HCT116 (cell line): ENCODE data around the gene HK1. TPM values are rescaled to one million over a fixed set of nuclear protein-coding genes. Genes with fewer than 3 reads are reported as not detected.

Experiments
- ATAC-seq: fragments of 200-7000 bp; cut with Tn5 transposase; 2 replicates; pipeline ENCODE4 v1.9.1; 2020; ENCODE audit warnings: mild to moderate bottlenecking, moderate library complexity
- BruUV-seq: library from RNA; stranded (reverse); fragments of 400-500 nt; replicated peaks from 2 replicates; lab custom pipeline; 2021; lab: Mats Ljungman, UMichigan
- CTCF ChIA-PET: fragments of 300-600 bp; sonication (Branson Sonifier 250); formaldehyde crosslinking; loops from one replicate; lab custom pipeline; 2021; ENCODE audit warnings: antibody characterized with exemption; lab: Charles Lee
- POLR2A ChIA-PET: fragments of 300-600, 350-600 bp; sonication (Branson Sonifier 250); formaldehyde crosslinking; loops from one replicate; lab custom pipeline; 2021; ENCODE audit warnings: antibody characterized with exemption; lab: Charles Lee
- RAD21 ChIA-PET, 2 experiments: fragments of 300-600 bp; sonication (Branson Sonifier 250); formaldehyde crosslinking; loops; one replicate each; lab custom pipeline; 2023; ENCODE audit warnings: low total read pairs in 2 of 2; ENCODE audit not compliant: uncharacterized antibody in 2 of 2, unreplicated experiment in 2 of 2, low non-redundant PET in 1 of 2; lab: Charles Lee
- DNase-seq: peaks from one replicate; pipeline ENCODE4 v3.0.0-alpha.2; 2010; ENCODE audit warnings: low read depth, low spot score
- H2AFZ ChIP-seq: fragments of 200-600 bp; shearing (Covaris generic), sonication (generic); 2 replicates; pipeline ENCODE4 v1.6.1; 2017; ENCODE audit warnings: low read depth, mixed run types, mixed read lengths, antibody characterized with exemption, low read length; ENCODE audit not compliant: poor library complexity, severe bottlenecking
- H3K27ac ChIP-seq: 2 replicates; pipeline ENCODE4 v1.5.1; 2012; ENCODE audit warnings: low read depth, low read length
- H3K27me3 ChIP-seq: fragments of 200-600 bp; sonication (generic); 2 replicates; pipeline ENCODE4 v1.6.1; 2016; ENCODE audit warnings: mixed run types, low read length, mixed read lengths; ENCODE audit not compliant: insufficient read depth
- H3K36me3 ChIP-seq, 2 experiments: fragments of 200-500 bp in 1 of 2; fragments of 200-600 bp in 1 of 2; sonication (Bioruptor generic) in 1 of 2; sonication (generic) in 1 of 2; 2 replicates each; pipeline versions ENCODE4 v1.5.1 to v1.6.1; 2014 to 2016; ENCODE audit warnings: low read length in 2 of 2, inconsistent platforms in 1 of 2, mixed read lengths in 1 of 2, mixed run types in 1 of 2; ENCODE audit not compliant: insufficient read depth in 2 of 2, control insufficient read depth in 1 of 2
- H3K4me1 ChIP-seq, 2 experiments: fragments of 200-600 bp in 1 of 2; sonication (generic) in 1 of 2; 2 replicates each; pipeline versions ENCODE4 v1.5.1 to v1.6.1; 2012 to 2017; ENCODE audit warnings: low read length in 2 of 2, inconsistent platforms in 1 of 2, mild to moderate bottlenecking in 1 of 2, mixed read lengths in 1 of 2, mixed run types in 1 of 2, moderate library complexity in 1 of 2; ENCODE audit not compliant: insufficient read depth in 2 of 2, control insufficient read depth in 1 of 2
- H3K4me2 ChIP-seq: fragments of 200-600 bp; sonication (generic); 2 replicates; pipeline ENCODE4 v1.6.1; 2017; ENCODE audit warnings: mixed run types, low read length, mixed read lengths
- H3K4me3 ChIP-seq, 2 experiments: fragments of 200-600 bp in 1 of 2; sonication (generic) in 1 of 2; replicated peaks in 1 of 2; 2 replicates each; pipeline ENCODE4 v1.5.1; 2011 to 2016; ENCODE audit warnings: low read length in 2 of 2, control low read depth in 1 of 2, low read depth in 1 of 2, mild to moderate bottlenecking in 1 of 2, mixed read lengths in 1 of 2, mixed run types in 1 of 2
- H3K79me2 ChIP-seq: fragments of 200-600 bp; sonication (generic); 2 replicates; pipeline ENCODE4 v1.6.1; 2017; ENCODE audit warnings: mild to moderate bottlenecking, mixed run types, low read length, moderate library complexity, mixed read lengths; ENCODE audit not compliant: insufficient read depth
- H3K9ac ChIP-seq: fragments of 200-600 bp; sonication (generic); 2 replicates; pipeline ENCODE4 v1.6.1; 2016; ENCODE audit warnings: low read length, mixed read lengths
- H3K9me2 ChIP-seq: fragments of 200-600 bp; sonication (generic), shearing (Covaris generic); 2 replicates; pipeline ENCODE4 v1.6.1; 2017; ENCODE audit warnings: mixed run types, mild to moderate bottlenecking, moderate library complexity; ENCODE audit not compliant: insufficient read depth
- H3K9me3 ChIP-seq, 2 experiments: fragments of 200-500 bp in 1 of 2; fragments of 200-600 bp in 1 of 2; sonication (Bioruptor generic) in 1 of 2; sonication (generic) in 1 of 2; 2 replicates each; pipeline ENCODE4 v1.6.1; 2014 to 2017; ENCODE audit warnings: low read length in 2 of 2, mixed read lengths in 2 of 2, inconsistent platforms in 1 of 2, low read depth in 1 of 2, mild to moderate bottlenecking in 1 of 2, mixed run types in 1 of 2, moderate library complexity in 1 of 2; ENCODE audit not compliant: control insufficient read depth in 1 of 2, insufficient read depth in 1 of 2
- H4K20me1 ChIP-seq: fragments of 200-600 bp; sonication (generic), shearing (Covaris generic); 2 replicates; pipeline ENCODE4 v1.6.1; 2017; ENCODE audit warnings: mixed run types, mild to moderate bottlenecking, moderate library complexity; ENCODE audit not compliant: insufficient read depth
- ATF3 ChIP-seq: IDR thresholded peaks from 2 replicates; pipeline ENCODE4 v1.6.1; 2012
- CBX3 ChIP-seq: IDR thresholded peaks from 2 replicates; pipeline ENCODE4 v1.6.1; 2012; ENCODE audit warnings: low read depth
- CTCF ChIP-seq, 3 experiments: fragments of 200-600 bp in 1 of 3; sonication (generic) in 1 of 3; IDR thresholded peaks in 2 of 3; conservative IDR thresholded peaks in 1 of 3; 2 replicates each; pipeline ENCODE4 v1.5.1; 2012 to 2017; ENCODE audit warnings: low read depth in 2 of 3, low read length in 2 of 3, antibody characterized with exemption in 1 of 3, borderline replicate concordance in 1 of 3, control low read depth in 1 of 3, mild to moderate bottlenecking in 1 of 3, mixed read lengths in 1 of 3, mixed run types in 1 of 3, moderate library complexity in 1 of 3; ENCODE audit not compliant: insufficient read depth in 1 of 3
- ELF1 ChIP-seq: IDR thresholded peaks from 2 replicates; pipeline ENCODE4 v1.6.1; 2012; ENCODE audit warnings: low read depth, borderline replicate concordance
- FOSL1 ChIP-seq: IDR thresholded peaks from 2 replicates; pipeline ENCODE4 v1.6.1; 2012; ENCODE audit warnings: low read depth
- MAX ChIP-seq: IDR thresholded peaks from 2 replicates; pipeline ENCODE4 v1.6.1; 2012
- POLR2AphosphoS5 ChIP-seq: IDR thresholded peaks from 2 replicates; pipeline ENCODE4 v1.6.1; 2011; ENCODE audit warnings: mild to moderate bottlenecking, low read depth, low read length, moderate library complexity
- RAD21 ChIP-seq: IDR thresholded peaks from 2 replicates; pipeline ENCODE4 v1.6.1; 2012; ENCODE audit warnings: low read depth, mild to moderate bottlenecking
- SP1 ChIP-seq: IDR thresholded peaks from 2 replicates; pipeline ENCODE4 v1.6.1; 2012; ENCODE audit warnings: low read depth
- SRF ChIP-seq: IDR thresholded peaks from 2 replicates; pipeline ENCODE4 v1.6.1; 2012; ENCODE audit warnings: low read depth
- TCF7L2 ChIP-seq: IDR thresholded peaks from 2 replicates; pipeline ENCODE4 v1.7.0; 2011; ENCODE audit warnings: borderline replicate concordance, inconsistent platforms; ENCODE audit not compliant: insufficient read depth, insufficient read length; ENCODE audit errors: extremely low read depth
- ZFX ChIP-seq: fragments of 450-650 bp; IDR thresholded peaks from 2 replicates; pipeline ENCODE4 v1.6.1; 2017
- intact Hi-C: fragments of 100-400 bp; cut with micrococcal nuclease; formaldehyde crosslinking; loops from 2 replicates; pipeline ENCODE4 v1.10.0; 2022
- total RNA-seq: library from RNA; stranded (reverse); gene quantifications from one replicate; pipeline ENCODE4 v1.2.1, GENCODE V29; 2021; ENCODE audit not compliant: unreplicated experiment

Gene HK1
- total RNA-seq, 1 experiment from 2014 or later, result 50.3 TPM

- no peak for TF ChIP-seq CBX3
- no peak for TF ChIP-seq SP1
- TF ChIP-seq POLR2AphosphoS5, result no peak
- TF ChIP-seq RAD21, result no peak
- no peak for TF ChIP-seq ELF1
- Histone ChIP-seq H3K4me3 (no peak overlapping the region), H2AFZ (no peak overlapping the region), H3K27ac (no peak overlapping the region), H3K36me3 (no peaks in the 10 kb centered on the region), H4K20me1 (no peaks in the 10 kb centered on the region), H3K4me1 (peaks cover 5 to 17% of the 10 kb centered on the region in 2 experiments), H3K4me2 (no peak overlapping the region), H3K9me2 (no peaks in the 10 kb centered on the region), H3K9ac (no peak overlapping the region), H3K27me3 (no peaks in the 10 kb centered on the region), H3K79me2 (no peaks in the 10 kb centered on the region), H3K9me3 (no peaks in the 10 kb centered on the region)
- no peak for ATAC-seq
- CTCF ChIA-PET, result no interaction called here
- RAD21 ChIA-PET, result no interaction called here
- intact Hi-C loops, result no loop called here
- DNase-seq, result no peak
- no TSS peak for BruUV-seq
- POLR2A ChIA-PET, result no interaction called here
Observed at GRCh38 chr10:69414036-69415018, 136.0 kb downstream of the HK1 start.

GRCh38 chr10:69415049-69415448 lies 136.8 kb downstream of the HK1 start:
- Histone ChIP-seq H3K4me2 (no peak overlapping the region), H2AFZ (no peak overlapping the region), H3K9ac (no peak overlapping the region), H3K79me2 (no peaks in the 10 kb centered on the region), H3K27ac (no peak overlapping the region), H3K4me1 (peaks cover 3 to 15% of the 10 kb centered on the region in 2 experiments; a peak in 2 of 4 replicates), H3K9me2 (no peaks in the 10 kb centered on the region), H3K4me3 (no peak overlapping the region), H3K9me3 (no peaks in the 10 kb centered on the region), H4K20me1 (no peaks in the 10 kb centered on the region), H3K27me3 (no peaks in the 10 kb centered on the region), H3K36me3 (no peaks in the 10 kb centered on the region)
- POLR2A ChIA-PET, result no interaction called here
- no TSS peak for BruUV-seq
- intact Hi-C loops, result no loop called here
- TF ChIP-seq ZFX (no peak), SP1 (no peak), FOSL1 (no peak), RAD21 (no peak), CTCF (IDR thresholded peaks at IDR 0.05 in 2 of 3, conservative IDR thresholded peaks at IDR 0.05 in 1 of 3; ENCODE audit: borderline replicate concordance in 1 of 3, insufficient read depth in 1 of 3, low read depth in 2 of 3, low read length in 2 of 3) (no peak), SRF (no peak), POLR2AphosphoS5 (no peak), TCF7L2 (no peak), MAX (no peak), ATF3 (no peak)
- RAD21 ChIA-PET, result no interaction called here
- CTCF ChIA-PET, result no interaction called here
- ATAC-seq (no peak), DNase-seq (no peak)
